GM21423 (cell line): ENCODE data around the gene MEIG1.
A peak's percentile ranks its signal among the peaks of the same experiment; 100 is the strongest.
"Not testable (repeated sequence)": the region's sequence is repeated elsewhere in the genome, so short reads cannot be mapped to it uniquely, and the experiment has no call there.

Source experiments
- ATAC-seq: cut with Tn5 transposase; IDR thresholded peaks from one replicate; pipeline ENCODE4 v1.9.1; 2021; ENCODE audit warnings: mild to moderate bottlenecking, moderate library complexity; ENCODE audit not compliant: unreplicated experiment

Gene MEIG1

GRCh38 chr10:14959221-14960057 lies at the start of gene MEIG1:
TSS of gene MEIG1 (plus strand) at chr10:14959388. CDS start at chr10:14966469, 7,081 bp downstream.
- ATAC-seq, result peak; percentile 78

DNA sequence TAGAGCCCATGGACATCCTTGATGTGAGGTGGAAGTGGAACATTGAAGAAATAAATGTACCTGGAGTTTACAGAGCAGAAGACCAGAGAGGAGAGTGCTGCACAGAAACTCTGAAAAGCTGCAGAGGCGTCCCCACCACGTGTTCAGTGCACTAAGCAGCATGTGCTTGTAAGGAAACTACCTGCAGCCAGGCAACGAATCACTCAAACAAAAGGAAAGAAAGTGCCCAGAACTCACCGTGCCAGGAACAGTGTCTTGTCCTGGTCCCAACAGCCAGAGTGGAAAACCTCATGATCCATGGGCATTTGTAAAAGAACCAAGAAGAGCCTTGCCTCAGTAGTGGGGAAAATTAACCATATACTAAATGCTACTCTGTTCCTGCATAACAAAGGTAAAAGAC lies 48.2 kb upstream of the MEIG1 start:
- no peak for ATAC-seq

DNA sequence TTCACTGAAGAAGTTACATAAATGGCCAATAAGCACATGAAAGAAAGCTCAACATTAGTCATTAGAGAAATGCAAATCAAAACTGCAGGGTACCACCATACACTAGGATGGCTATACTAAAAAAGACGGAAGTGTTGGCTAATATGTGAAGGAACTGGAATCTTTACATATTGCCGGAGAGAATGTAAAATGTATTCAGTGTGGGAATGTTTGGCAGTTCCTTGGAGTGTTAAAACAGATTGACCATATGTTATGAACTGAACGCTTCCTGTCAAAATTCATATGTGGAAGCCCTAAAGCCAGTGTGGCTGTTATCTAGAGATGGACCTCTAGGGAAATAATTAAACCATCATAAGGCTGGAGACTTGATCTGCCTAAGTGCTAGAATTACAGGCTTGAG lies 47.4 kb upstream of the MEIG1 start:
- no peak for ATAC-seq

- ATAC-seq, result no peak
Measured at GRCh38 chr10:14916600-14916999, 42.6 kb upstream of the MEIG1 start.

DNA sequence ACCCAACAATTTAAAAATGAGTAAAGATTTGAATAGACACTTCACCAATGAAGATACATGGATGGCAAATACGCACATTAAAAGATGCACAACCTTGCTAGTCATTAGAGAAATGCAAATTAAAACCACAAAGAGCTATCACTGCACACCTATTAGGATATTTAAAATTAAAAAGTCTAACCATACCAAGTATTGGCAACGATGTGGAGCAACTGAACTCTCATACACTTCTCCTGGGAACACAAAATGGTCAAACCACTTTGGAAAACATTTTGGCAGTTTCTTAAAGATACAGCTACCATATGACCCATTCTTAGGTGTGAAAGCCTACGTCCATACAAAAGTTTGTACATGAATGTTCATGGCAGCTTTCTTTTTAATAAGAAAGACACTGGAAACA lies 41.4 kb upstream of the MEIG1 start:
- ATAC-seq, result no peak

DNA sequence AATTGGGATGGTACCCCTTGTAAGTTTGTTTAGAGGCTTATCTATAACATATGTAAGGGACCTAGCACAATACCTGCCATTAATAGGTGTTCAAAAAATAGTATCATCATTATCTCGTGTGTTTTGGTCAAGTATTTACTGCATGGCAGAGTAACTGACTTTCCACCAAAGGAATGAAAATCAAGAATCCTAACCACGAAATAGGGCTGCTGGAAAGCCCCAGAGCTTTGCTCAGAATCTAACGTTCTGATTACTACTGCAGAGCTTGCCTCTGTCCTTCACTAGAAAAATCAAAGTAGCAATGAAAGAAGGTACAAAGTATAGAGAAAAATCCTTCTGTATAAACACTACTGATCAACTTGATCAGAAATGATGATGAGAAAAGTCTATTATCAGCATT lies 40.2 kb upstream of the MEIG1 start:
- ATAC-seq, result no peak

GRCh38 chr10:14924013-14924412 lies 35.2 kb upstream of the MEIG1 start:
- ATAC-seq, result no peak

DNA sequence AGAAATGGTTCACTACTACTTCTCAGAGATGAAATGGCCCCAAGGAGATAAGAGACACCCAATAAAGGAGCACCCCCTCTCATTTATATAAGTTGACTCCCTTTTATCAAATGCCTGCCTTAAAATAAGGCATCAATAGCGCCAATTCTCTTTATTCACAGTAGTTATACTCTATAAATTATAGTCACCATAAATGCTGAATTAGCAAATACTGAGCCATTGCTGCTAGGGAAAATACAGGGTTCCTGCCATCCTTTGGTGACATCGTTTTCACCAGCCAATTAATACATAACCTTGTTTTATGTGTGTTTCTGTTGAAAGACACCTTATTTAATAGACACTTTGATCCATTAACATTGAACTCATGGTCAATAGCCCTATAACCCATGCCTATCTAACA lies 33.9 kb upstream of the MEIG1 start:
- no peak for ATAC-seq

DNA sequence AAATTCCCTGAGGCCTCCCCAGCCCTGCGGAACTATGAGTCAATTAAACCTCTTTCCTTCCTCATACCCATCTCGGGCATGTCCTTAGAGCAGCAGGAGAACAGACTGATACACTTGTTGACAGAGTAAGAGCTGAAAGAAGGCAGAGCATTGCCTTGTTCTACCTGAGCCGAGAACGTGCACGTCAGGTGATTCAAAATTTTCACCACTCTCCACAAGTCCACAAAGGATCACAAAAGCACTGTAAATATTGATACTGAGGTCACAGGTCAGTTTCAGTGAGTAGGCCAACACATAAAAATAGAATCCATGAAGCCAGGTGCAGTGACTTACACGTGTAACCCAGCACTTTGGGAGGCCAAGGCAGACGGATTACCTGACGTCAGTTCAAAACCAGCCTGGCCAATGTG lies 33.1 kb upstream of the MEIG1 start:
- peak; percentile 15 for ATAC-seq

DNA sequence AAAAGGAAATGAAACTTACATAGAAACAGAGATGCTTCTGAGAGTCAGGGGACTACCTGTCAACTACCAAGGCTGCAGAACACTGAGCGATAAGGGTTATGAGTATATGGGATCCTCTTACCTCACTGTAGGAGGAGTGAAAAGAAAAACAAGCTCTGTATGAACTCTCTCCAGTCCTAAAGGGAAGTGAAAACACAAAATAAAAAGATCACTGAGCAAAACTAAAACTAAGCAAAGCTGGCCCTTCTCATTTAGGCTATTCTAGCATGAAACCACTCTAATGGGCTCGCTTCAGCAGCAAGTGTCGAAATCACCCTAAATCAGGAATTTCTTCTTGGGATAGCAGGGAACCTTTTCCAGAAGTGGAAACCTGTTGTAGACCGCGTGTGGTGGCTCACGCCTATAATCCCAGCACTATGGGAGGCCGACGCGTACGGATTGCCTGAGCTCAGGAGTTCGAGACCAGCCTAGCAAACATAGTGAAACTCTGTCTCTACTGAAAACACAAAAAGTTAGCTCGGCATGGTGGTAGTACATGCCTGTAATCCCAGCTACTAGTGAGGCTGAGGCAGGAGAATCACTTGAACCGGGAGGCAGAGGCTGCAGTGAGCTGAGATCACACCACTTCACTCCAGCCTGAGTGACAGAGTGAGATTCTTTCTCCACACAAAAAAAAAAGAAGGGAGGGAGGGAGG lies 32.3 kb upstream of the MEIG1 start:
- ATAC-seq, result peak; percentile 96

- no peak for ATAC-seq
Measured at GRCh38 chr10:14930610-14931009, 28.6 kb upstream of the MEIG1 start.

GRCh38 chr10:14936584-14936983 lies 22.6 kb upstream of the MEIG1 start:
- ATAC-seq, result no peak

GRCh38 chr10:14938971-14939370 lies 20.2 kb upstream of the MEIG1 start:
- not testable (repeated sequence) for ATAC-seq

DNA sequence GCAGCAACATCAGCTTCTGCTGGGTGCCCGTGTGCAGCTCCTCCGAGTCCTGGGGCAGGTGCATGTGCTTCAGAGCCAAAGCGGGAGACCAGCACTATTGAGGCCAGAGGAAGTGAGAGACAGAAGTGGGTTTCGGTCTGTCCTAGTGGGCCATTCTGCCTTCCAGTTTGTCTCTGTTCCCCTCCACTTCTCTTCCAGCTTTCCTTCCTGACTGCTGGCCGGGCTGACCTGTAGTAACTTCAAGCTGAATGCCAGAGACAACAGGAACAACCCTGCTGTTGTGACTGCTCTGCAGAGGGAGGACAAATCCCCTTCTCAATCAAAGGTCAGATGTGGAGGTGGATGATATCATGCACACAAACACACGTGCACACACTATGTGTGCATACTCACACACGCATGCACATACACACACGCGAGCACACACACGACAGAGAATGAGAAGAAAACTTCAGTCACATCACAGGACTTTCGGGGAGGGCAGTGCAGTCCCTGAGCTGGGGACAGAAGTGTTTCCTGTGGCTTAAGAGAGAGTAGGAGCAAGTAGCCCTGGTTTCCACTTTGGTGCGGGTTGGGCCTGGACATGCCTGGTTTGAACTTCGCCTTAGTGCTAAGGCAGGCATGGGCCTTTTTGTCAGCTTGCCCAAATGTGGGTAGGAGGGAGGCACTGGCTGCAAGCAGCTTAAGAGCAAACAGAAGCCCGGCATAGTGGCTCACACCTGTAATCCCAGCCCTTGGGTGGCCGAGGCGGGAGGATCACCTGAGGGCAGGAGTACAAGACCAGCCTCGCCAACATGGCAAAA lies 16.8 kb upstream of the MEIG1 start:
- ATAC-seq, result peak; percentile 94

- ATAC-seq, result not testable (repeated sequence)
Measured at GRCh38 chr10:14942950-14943338, 16.2 kb upstream of the MEIG1 start.

DNA sequence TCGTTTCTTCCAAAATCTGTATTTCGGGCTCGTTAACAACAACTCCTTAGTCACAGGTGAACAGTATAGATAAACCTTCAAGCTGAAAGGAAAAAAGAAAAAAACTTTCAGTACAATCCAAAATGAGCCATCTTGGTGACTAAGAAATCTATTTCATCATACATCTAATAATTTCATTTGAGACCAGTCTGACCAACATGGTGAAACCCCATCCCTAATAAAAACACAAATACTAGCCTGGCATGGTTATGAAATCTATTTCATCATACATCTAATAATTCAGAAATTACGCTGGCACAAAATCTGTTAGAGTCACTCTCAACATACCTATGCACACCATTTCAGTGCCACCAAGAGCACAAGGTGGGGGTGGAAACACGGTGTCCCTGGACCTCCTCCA lies 14.1 kb upstream of the MEIG1 start:
- ATAC-seq, result no peak

GRCh38 chr10:14947268-14947667 lies 11.9 kb upstream of the MEIG1 start:
- ATAC-seq, result no peak

DNA sequence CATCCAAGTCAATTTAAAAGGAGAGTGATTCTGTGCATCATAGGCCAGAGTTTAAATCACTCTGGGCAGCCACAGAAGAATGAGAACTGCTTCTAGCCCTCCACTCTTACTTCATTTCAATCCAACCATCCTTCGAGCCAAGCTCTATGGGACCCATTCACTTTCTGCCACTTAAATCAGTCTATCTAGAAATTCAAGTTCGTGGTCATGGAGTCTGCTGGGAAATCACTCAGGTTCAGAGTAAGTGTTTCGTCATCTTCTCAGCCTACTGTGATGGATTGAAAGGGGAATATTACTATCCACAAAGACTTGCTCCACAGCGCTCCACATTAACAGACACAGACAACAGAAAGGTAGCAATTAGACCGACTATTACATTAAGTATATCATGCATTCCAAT lies 9.9 kb upstream of the MEIG1 start:
- no peak for ATAC-seq

GRCh38 chr10:14952851-14953423 lies 6.3 kb upstream of the MEIG1 start:
- no peak for ATAC-seq

GRCh38 chr10:14953424-14954000 lies 5.7 kb upstream of the MEIG1 start:
- ATAC-seq, result peak; percentile 33
